ENCODE results near the gene ENPP3.

DNA sequence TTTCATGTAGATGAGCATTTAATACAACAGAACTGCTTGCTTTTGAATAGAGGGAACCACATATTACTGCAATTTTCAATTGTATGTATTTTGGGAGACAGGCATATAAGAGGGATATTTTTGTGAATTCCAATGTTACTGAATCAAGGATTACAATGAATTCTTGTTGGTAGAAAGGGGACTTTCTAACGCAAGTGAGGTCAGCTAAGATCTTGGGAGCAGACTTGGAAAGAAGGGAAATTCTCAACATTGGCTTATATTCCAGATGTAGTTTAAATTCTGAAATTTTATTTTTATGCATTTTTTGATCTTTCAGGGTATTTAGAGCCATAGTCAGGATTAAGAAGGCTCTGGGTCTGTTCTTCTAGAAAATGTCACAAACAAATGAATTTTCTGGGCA lies 117.0 kb downstream of the ENPP3 start:
- no peak for TF ChIP-seq POLR2A (IDR thresholded peaks at IDR 0.05)
- TF ChIP-seq, protein P1, sequence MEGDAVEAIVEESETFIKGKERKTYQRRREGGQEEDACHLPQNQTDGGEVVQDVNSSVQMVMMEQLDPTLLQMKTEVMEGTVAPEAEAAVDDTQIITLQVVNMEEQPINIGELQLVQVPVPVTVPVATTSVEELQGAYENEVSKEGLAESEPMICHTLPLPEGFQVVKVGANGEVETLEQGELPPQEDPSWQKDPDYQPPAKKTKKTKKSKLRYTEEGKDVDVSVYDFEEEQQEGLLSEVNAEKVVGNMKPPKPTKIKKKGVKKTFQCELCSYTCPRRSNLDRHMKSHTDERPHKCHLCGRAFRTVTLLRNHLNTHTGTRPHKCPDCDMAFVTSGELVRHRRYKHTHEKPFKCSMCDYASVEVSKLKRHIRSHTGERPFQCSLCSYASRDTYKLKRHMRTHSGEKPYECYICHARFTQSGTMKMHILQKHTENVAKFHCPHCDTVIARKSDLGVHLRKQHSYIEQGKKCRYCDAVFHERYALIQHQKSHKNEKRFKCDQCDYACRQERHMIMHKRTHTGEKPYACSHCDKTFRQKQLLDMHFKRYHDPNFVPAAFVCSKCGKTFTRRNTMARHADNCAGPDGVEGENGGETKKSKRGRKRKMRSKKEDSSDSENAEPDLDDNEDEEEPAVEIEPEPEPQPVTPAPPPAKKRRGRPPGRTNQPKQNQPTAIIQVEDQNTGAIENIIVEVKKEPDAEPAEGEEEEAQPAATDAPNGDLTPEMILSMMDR (IDR thresholded peaks at IDR 0.05): no peak
